AG04449 (cell line): ENCODE data around the gene ACTL10.

Source experiments
- CTCF ChIA-PET: fragments of 350-600 bp; formaldehyde crosslinking; extraction: SDS; loops from one replicate; lab custom pipeline; 2021; ENCODE audit warnings: antibody characterized with exemption; lab: Yijun Ruan, JAX
- POLR2A ChIA-PET: fragments of 400-600, 350-600 bp; formaldehyde crosslinking; extraction: SDS; loops from one replicate; lab custom pipeline; 2020; ENCODE audit warnings: antibody characterized with exemption, inconsistent platforms; lab: Yijun Ruan, JAX
- DNase-seq: peaks from one replicate; pipeline ENCODE4 v3.0.0-alpha.2; 2010; ENCODE audit warnings: low read depth, low spot score
- H3K4me3 ChIP-seq: 2 replicates; pipeline ENCODE4 v1.5.1; 2011; ENCODE audit warnings: low read depth, mild to moderate bottlenecking, control low read depth, low read length
- TF ChIP-seq, protein P1 (sequence below): IDR thresholded peaks from one replicate; pipeline ENCODE4 v1.5.1; 2011; ENCODE audit warnings: mild to moderate bottlenecking, moderate library complexity, low read length, control low read depth, inconsistent platforms; ENCODE audit not compliant: insufficient read depth; ENCODE audit errors: missing control alignments

ACTL10 gene

GRCh38 chr20:33687370-33687915 is 20.7 kb downstream of the ACTL10 start:
- DNase-seq, result no peak
- TF ChIP-seq, protein P1, sequence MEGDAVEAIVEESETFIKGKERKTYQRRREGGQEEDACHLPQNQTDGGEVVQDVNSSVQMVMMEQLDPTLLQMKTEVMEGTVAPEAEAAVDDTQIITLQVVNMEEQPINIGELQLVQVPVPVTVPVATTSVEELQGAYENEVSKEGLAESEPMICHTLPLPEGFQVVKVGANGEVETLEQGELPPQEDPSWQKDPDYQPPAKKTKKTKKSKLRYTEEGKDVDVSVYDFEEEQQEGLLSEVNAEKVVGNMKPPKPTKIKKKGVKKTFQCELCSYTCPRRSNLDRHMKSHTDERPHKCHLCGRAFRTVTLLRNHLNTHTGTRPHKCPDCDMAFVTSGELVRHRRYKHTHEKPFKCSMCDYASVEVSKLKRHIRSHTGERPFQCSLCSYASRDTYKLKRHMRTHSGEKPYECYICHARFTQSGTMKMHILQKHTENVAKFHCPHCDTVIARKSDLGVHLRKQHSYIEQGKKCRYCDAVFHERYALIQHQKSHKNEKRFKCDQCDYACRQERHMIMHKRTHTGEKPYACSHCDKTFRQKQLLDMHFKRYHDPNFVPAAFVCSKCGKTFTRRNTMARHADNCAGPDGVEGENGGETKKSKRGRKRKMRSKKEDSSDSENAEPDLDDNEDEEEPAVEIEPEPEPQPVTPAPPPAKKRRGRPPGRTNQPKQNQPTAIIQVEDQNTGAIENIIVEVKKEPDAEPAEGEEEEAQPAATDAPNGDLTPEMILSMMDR, result no peak
- ChIA-PET CTCF (interaction anchor here (1.1 to 2.6 kb wide), 5 partner anchors 9 to 19 kb away, joined by 3 to 18 read pairs (median 4); partner anchors contain the start of gene ACTL10), POLR2A (no interaction called here)
- H3K4me3 ChIP-seq, result no peak overlapping the region

- DNase-seq, result no peak
- POLR2A ChIA-PET, result no interaction called here
- TF ChIP-seq, protein P1, result no peak
- CTCF ChIA-PET, result interaction anchor here (1.4 to 2.6 kb wide), 3 partner anchors 10 to 20 kb away, joined by 3 to 18 read pairs (median 7); partner anchors contain the start of gene ACTL10
- H3K4me3 ChIP-seq, result no peak overlapping the region
Observed at GRCh38 chr20:33687993-33688937, 21.5 kb downstream of the ACTL10 start.

GRCh38 chr20:33688938-33689424 is 22.2 kb downstream of the ACTL10 start:
- no peak for DNase-seq
- TF ChIP-seq, protein P1, result no peak
- POLR2A ChIA-PET, result no interaction called here
- H3K4me3 ChIP-seq, result no peak overlapping the region
- CTCF ChIA-PET, result no interaction called here

- TF ChIP-seq, protein P1, result no peak
- DNase-seq, result no peak
- ChIA-PET CTCF (no interaction called here), POLR2A (no interaction called here)
- no peak overlapping the region for H3K4me3 ChIP-seq
Observed at GRCh38 chr20:33689493-33689892, 22.8 kb downstream of the ACTL10 start.

DNA sequence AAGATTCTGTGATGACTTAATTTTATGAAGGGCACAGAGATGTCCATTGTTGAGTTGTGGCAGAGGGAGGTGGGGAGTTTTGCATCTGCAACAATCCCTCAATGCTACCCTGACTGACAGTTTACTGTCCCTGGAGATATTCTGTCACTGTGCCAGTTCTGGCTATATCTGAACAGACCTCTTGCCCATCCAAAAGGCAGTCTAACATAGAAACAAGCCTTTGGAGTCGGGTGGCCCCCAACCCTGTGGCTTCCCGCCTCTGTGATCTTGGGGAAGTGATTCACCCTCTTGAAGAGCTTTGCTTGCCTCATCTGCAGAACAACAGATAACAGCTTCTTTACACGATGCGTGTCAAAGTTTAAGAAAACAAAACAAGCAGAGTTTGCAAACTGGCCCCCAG is 23.2 kb downstream of the ACTL10 start:
- DNase-seq, result no peak
- H3K4me3 ChIP-seq, result no peak overlapping the region
- TF ChIP-seq, protein P1, result no peak
- POLR2A ChIA-PET, result no interaction called here
- CTCF ChIA-PET, result interaction anchor here (0.8 kb wide), 1 partner anchor 22 kb away, joined by 3 read pairs; no protein-coding TSS in a partner anchor

- ChIA-PET POLR2A (no interaction called here), CTCF (interaction anchor here (1.8 kb wide), 1 partner anchor 25 kb away, joined by 6 read pairs; no protein-coding TSS in a partner anchor)
- DNase-seq, result no peak
Observed at GRCh38 chr20:33693289-33693688, 26.5 kb downstream of the ACTL10 start.

More at GRCh38 chr20:33693289-33693688, 26.5 kb downstream of the ACTL10 start:
- TF ChIP-seq, protein P1, result no peak
- H3K4me3 ChIP-seq, result no peak overlapping the region
